ENCODE results near the gene RANBP3L. TPM values are rescaled to one million over a fixed set of nuclear protein-coding genes. Genes with fewer than 3 reads are reported as not detected.

Gene RANBP3L
- total RNA-seq, 1 experiment from 2014 or later: not detected

- H3K14ac ChIP-seq (ENCODE audit: insufficient read depth, low read length): no peak overlapping the region
- H3K23ac ChIP-seq (ENCODE audit: insufficient read length, low read depth, low read length): no peak overlapping the region
- no peak overlapping the region for H2BK5ac ChIP-seq (ENCODE audit: insufficient read length, low read length)
- Mint-ChIP-seq H3K9me3 (no peaks in the 10 kb centered on the region), H3K4me1 (no peaks in the 10 kb centered on the region), H3K4me3 (no peak overlapping the region), H3K27me3 (ENCODE audit: low read depth) (no peaks in the 10 kb centered on the region), H3K27ac (no peak overlapping the region), H3K36me3 (ENCODE audit: insufficient read depth in 1 of 3, low read depth in 3 of 3) (no peaks in the 10 kb centered on the region; a peak in 1 of 7 replicates)
- no peak overlapping the region for H3K56ac ChIP-seq (ENCODE audit: insufficient read length, low read depth, low read length)
- no peak for TF ChIP-seq CTCF (conservative IDR thresholded peaks at IDR 0.05)
- H3K4me1 ChIP-seq (ENCODE audit: insufficient read depth, low read length): no peaks in the 10 kb centered on the region
- no peak for DNase-seq
- no peaks in the 10 kb centered on the region for H3K79me2 ChIP-seq (ENCODE audit: insufficient read depth, low read length)
- no peaks in the 10 kb centered on the region for H3K79me1 ChIP-seq (ENCODE audit: insufficient read depth, low read depth, low read length, poor library complexity, severe bottlenecking)
- H4K20me1 ChIP-seq (ENCODE audit: control insufficient read depth, insufficient read depth, insufficient read length): no peaks in the 10 kb centered on the region
- H3K9me3 ChIP-seq (ENCODE audit: control insufficient read depth, low read depth, low read length): no peaks in the 10 kb centered on the region
- H3K4ac ChIP-seq (ENCODE audit: low read depth, low read length): no peak overlapping the region
- H3T11ph ChIP-seq (ENCODE audit: low read length): no peak overlapping the region
- H3K4me2 ChIP-seq (ENCODE audit: insufficient read depth, insufficient read length, low read length): no peak overlapping the region
- H2BK120ac ChIP-seq (ENCODE audit: low read depth, low read length, poor library complexity, severe bottlenecking): no peak overlapping the region
- no peak overlapping the region for H2BK20ac ChIP-seq (ENCODE audit: low read depth, low read length, poor library complexity, severe bottlenecking)
- no peak overlapping the region for H2BK15ac ChIP-seq (ENCODE audit: low read depth, low read length)
- H3K9ac ChIP-seq (ENCODE audit: extremely low read depth, insufficient read length, low read length): no peak overlapping the region
- H2AK5ac ChIP-seq (ENCODE audit: insufficient read length, low read length): no peak overlapping the region
- no peak overlapping the region for H3K27ac ChIP-seq (ENCODE audit: insufficient read length, low read depth, low read length)
- H3K27me3 ChIP-seq (ENCODE audit: insufficient read depth, low read length): no peaks in the 10 kb centered on the region
- no peak overlapping the region for H4K5ac ChIP-seq (ENCODE audit: insufficient read length, low read depth, low read length)
- H2BK12ac ChIP-seq (ENCODE audit: insufficient read length, low read depth, low read length): no peak overlapping the region
- no CpG with 5 or more reads among the region's 1 CpG for WGBS (ENCODE audit: extremely low coverage, insufficient read length, low lambda C conversion rate)
- H2AFZ ChIP-seq (ENCODE audit: low read length): no peak overlapping the region
- no peak overlapping the region for H4K91ac ChIP-seq (ENCODE audit: insufficient read length, low read depth, low read length)
- H4K8ac ChIP-seq (replicated peaks; ENCODE audit: insufficient read length, low read depth, low read length): no peak overlapping the region
- H3K23me2 ChIP-seq (ENCODE audit: insufficient read length, low read depth, low read length, poor library complexity, severe bottlenecking): no peaks in the 10 kb centered on the region
- H3K18ac ChIP-seq (ENCODE audit: insufficient read length, low read depth, low read length): no peak overlapping the region
These were observed 79.1 kb downstream of the RANBP3L start for GRCh38 chr5:36222620-36223019.
